NCI-H2196 (cell line): ENCODE results near the gene ARID1B.

ENCODE experiments used
- DNase-seq: peaks from one replicate; lab custom pipeline; 2025; ENCODE audit not compliant: unreplicated experiment; lab: John Stamatoyannopoulos, UW

Gene ARID1B

GRCh38 chr6:157089851-157090250 is 312.7 kb downstream of the ARID1B start:
- no peak for DNase-seq

GRCh38 chr6:157090736-157091135 is 313.6 kb downstream of the ARID1B start:
- DNase-seq, result no peak

- no peak for DNase-seq
Observed at GRCh38 chr6:157091243-157091642, 314.1 kb downstream of the ARID1B start.

- DNase-seq, result no peak
Observed at GRCh38 chr6:157091856-157092460, 314.8 kb downstream of the ARID1B start.

GRCh38 chr6:157092736-157093135 is 315.6 kb downstream of the ARID1B start:
- DNase-seq, result no peak

- no peak for DNase-seq
Observed at GRCh38 chr6:157093536-157093935, 316.4 kb downstream of the ARID1B start.

- no peak for DNase-seq
Observed at GRCh38 chr6:157094038-157094437, 316.9 kb downstream of the ARID1B start.

- DNase-seq, result no peak
Observed at GRCh38 chr6:157095084-157095483, 317.9 kb downstream of the ARID1B start.

- no peak for DNase-seq
Observed at GRCh38 chr6:157095569-157095968, 318.4 kb downstream of the ARID1B start.

GRCh38 chr6:157096105-157096504 is 318.9 kb downstream of the ARID1B start:
- DNase-seq, result no peak

- no peak for DNase-seq
Observed at GRCh38 chr6:157096522-157096921, 319.3 kb downstream of the ARID1B start.

GRCh38 chr6:157097255-157097955 is 320.2 kb downstream of the ARID1B start:
- no peak for DNase-seq

GRCh38 chr6:157098999-157099398 is 321.8 kb downstream of the ARID1B start:
- no peak for DNase-seq

GRCh38 chr6:157099912-157100593 is 322.9 kb downstream of the ARID1B start:
- no peak for DNase-seq

- no peak for DNase-seq
Observed at GRCh38 chr6:157101166-157101565, 324.0 kb downstream of the ARID1B start.

- no peak for DNase-seq
Observed at GRCh38 chr6:157104803-157105202, 327.6 kb downstream of the ARID1B start.

- DNase-seq, result no peak
Observed at GRCh38 chr6:157106487-157106886, 329.3 kb downstream of the ARID1B start.

GRCh38 chr6:157107571-157107914 is 330.4 kb downstream of the ARID1B start:
- no peak for DNase-seq

GRCh38 chr6:157107915-157108651 is 330.9 kb downstream of the ARID1B start:
- DNase-seq, result no peak

- no peak for DNase-seq
Observed at GRCh38 chr6:157108923-157109322, 331.7 kb downstream of the ARID1B start.

GRCh38 chr6:157110607-157111006 is 333.4 kb downstream of the ARID1B start:
- no peak for DNase-seq

GRCh38 chr6:157113389-157113788 is 336.2 kb downstream of the ARID1B start:
- DNase-seq, result no peak
